PC-3 (cell line): ENCODE results near the gene ANKHD1. TPM values are rescaled to one million over a fixed set of nuclear protein-coding genes. Genes with fewer than 3 reads are reported as not detected.

Experiments
- ATAC-seq: fragments of 200-7000 bp; cut with Tn5 transposase; 2 replicates; pipeline ENCODE4 v1.9.1; 2020; ENCODE audit warnings: mild to moderate bottlenecking, moderate library complexity
- BruUV-seq: library from RNA; stranded (reverse); fragments of 400-500 nt; replicated peaks from 2 replicates; lab custom pipeline; 2021; lab: Mats Ljungman, UMichigan
- CTCF ChIA-PET: fragments of 300-600 bp; sonication (Branson Sonifier 250); formaldehyde crosslinking; loops from one replicate; lab custom pipeline; 2022; ENCODE audit warnings: antibody characterized with exemption; lab: Charles Lee
- POLR2A ChIA-PET: fragments of 300-600 bp; sonication (Branson Sonifier 250); formaldehyde crosslinking; loops from one replicate; lab custom pipeline; 2022; ENCODE audit warnings: antibody characterized with exemption; ENCODE audit not compliant: unreplicated experiment; lab: Charles Lee
- DNase-seq: peaks from one replicate; pipeline ENCODE4 v3.0.0-alpha.2; 2015
- H2AFZ ChIP-seq: fragments of 300-600 bp; sonication (generic); 2 replicates; pipeline ENCODE4 v1.6.0; 2016; ENCODE audit warnings: antibody characterized with exemption, low read length
- H3F3A ChIP-seq: fragments of 300-600 bp; sonication (generic); one replicate; pipeline ENCODE4 v1.6.0; 2017; ENCODE audit warnings: antibody characterized with exemption, low read length, control low read depth, mild to moderate bottlenecking; ENCODE audit not compliant: unreplicated experiment
- H3K27ac ChIP-seq: fragments of 300-600 bp; sonication (generic); 2 replicates; pipeline ENCODE4 v1.5.1; 2016; ENCODE audit warnings: mild to moderate bottlenecking, low read length
- H3K27me3 ChIP-seq: fragments of 300-600 bp; sonication (generic); 2 replicates; pipeline ENCODE4 v1.6.1; 2016; ENCODE audit warnings: low read length, mixed read lengths
- H3K36me3 ChIP-seq: fragments of 300-600 bp; sonication (generic); 2 replicates; pipeline ENCODE4 v1.6.1; 2016; ENCODE audit warnings: low read depth, mixed run types, low read length, mixed read lengths
- H3K4me1 ChIP-seq: fragments of 300-600 bp; sonication (generic); 2 replicates; pipeline ENCODE4 v1.5.1; 2016; ENCODE audit warnings: low read length; ENCODE audit not compliant: insufficient read depth
- H3K4me2 ChIP-seq: fragments of 300-600 bp; sonication (generic); 2 replicates; pipeline ENCODE4 v1.6.0; 2016; ENCODE audit warnings: low read length
- H3K4me3 ChIP-seq: fragments of 300-600 bp; sonication (generic); 2 replicates; pipeline ENCODE4 v1.5.1; 2016; ENCODE audit warnings: mild to moderate bottlenecking, low read length, mixed read lengths
- H3K79me2 ChIP-seq: fragments of 300-600 bp; sonication (generic); 2 replicates; pipeline ENCODE4 v1.6.1; 2017; ENCODE audit warnings: low read length, mixed read lengths
- H3K9ac ChIP-seq: fragments of 300-600 bp; sonication (generic); 2 replicates; pipeline ENCODE4 v1.6.0; 2016; ENCODE audit warnings: mild to moderate bottlenecking, low read length
- H3K9me2 ChIP-seq: fragments of 300-600 bp; sonication (generic); replicated peaks from 2 replicates; pipeline ENCODE4 v1.6.1; 2016; ENCODE audit warnings: mixed run types, low read length, mixed read lengths
- H3K9me3 ChIP-seq: fragments of 300-600 bp; sonication (generic); 2 replicates; pipeline ENCODE4 v1.6.1; 2016; ENCODE audit warnings: low read length, mixed read lengths
- H4K20me1 ChIP-seq: fragments of 300-600 bp; sonication (generic); 2 replicates; pipeline ENCODE4 v1.6.1; 2016; ENCODE audit warnings: low read length, mixed read lengths
- CTCF ChIP-seq: fragments of 300-600 bp; sonication (generic); conservative IDR thresholded peaks from 2 replicates; pipeline ENCODE4 v1.5.1; 2017; ENCODE audit warnings: antibody characterized with exemption, low read depth, mild to moderate bottlenecking, low read length
- EZH2 ChIP-seq: fragments of 300-600 bp; sonication (generic); IDR thresholded peaks from one replicate; pipeline ENCODE4 v1.6.1; 2017; ENCODE audit warnings: antibody characterized with exemption, mild to moderate bottlenecking, low read length; ENCODE audit not compliant: unreplicated experiment
- EZH2phosphoT487 ChIP-seq: fragments of 300-600 bp; sonication (generic); IDR thresholded peaks from 2 replicates; pipeline ENCODE4 v1.6.1; 2018; ENCODE audit warnings: mild to moderate bottlenecking, antibody characterized with exemption, low read length, borderline replicate concordance
- intact Hi-C: fragments of 100-400 bp; cut with micrococcal nuclease; formaldehyde crosslinking; loops from 2 replicates; pipeline ENCODE4 v1.9.0; 2023
- total RNA-seq: library from RNA; depleted of rRNA; stranded (reverse); fragments of >200 nt; gene quantifications from 2 replicates; pipeline ENCODE4 v1.2.3, GENCODE V29; 2014

The ANKHD1 gene
- total RNA-seq, 1 experiment from 2014 or later, result 64.6 TPM

GRCh38 chr5:140555747-140556312, 154.2 kb downstream of the ANKHD1 start:
- no TSS peak for BruUV-seq
- POLR2A ChIA-PET, result no interaction called here
- Histone ChIP-seq H2AFZ (no peak overlapping the region), H3K4me2 (peak overlapping the region; percentile 92), H3K9me2 (no peaks in the 10 kb centered on the region), H3K36me3 (peaks cover 8% of the 10 kb centered on the region; the same call in 1 of the 2 replicates), H3K9ac (peak overlapping the region; percentile 93; the same call in 1 of the 2 replicates), H3K79me2 (peaks cover 45% of the 10 kb centered on the region), H3K4me1 (peaks cover 31% of the 10 kb centered on the region), H3K27ac (no peak overlapping the region), H3K9me3 (no peaks in the 10 kb centered on the region), H4K20me1 (no peaks in the 10 kb centered on the region), H3K27me3 (no peaks in the 10 kb centered on the region), H3K4me3 (peak overlapping the region; percentile 90), H3F3A (no peaks in the 10 kb centered on the region)
- ATAC-seq (no peak), DNase-seq (no peak)
- intact Hi-C loops, result no loop called here
- CTCF ChIA-PET, result no interaction called here
- no peak for TF ChIP-seq EZH2
- TF ChIP-seq EZH2phosphoT487, result no peak
- no peak for TF ChIP-seq CTCF

- intact Hi-C loops, result no loop called here
- Histone ChIP-seq H3K9me2 (no peaks in the 10 kb centered on the region), H2AFZ (peak overlapping the region; percentile 76; the same call in 1 of the 2 replicates), H3K4me2 (peak overlapping the region; percentile 92), H3K9me3 (no peaks in the 10 kb centered on the region), H3F3A (no peaks in the 10 kb centered on the region), H3K9ac (peak overlapping the region; percentile 93), H3K79me2 (peaks cover 45% of the 10 kb centered on the region), H3K27ac (no peak overlapping the region), H3K4me1 (peaks cover 31% of the 10 kb centered on the region), H3K27me3 (no peaks in the 10 kb centered on the region), H3K36me3 (peaks cover 3% of the 10 kb centered on the region; the same call in 1 of the 2 replicates), H3K4me3 (peak overlapping the region; percentile 90), H4K20me1 (no peaks in the 10 kb centered on the region)
- CTCF ChIA-PET, result no interaction called here
- TSS peak; percentile 58 for BruUV-seq
- POLR2A ChIA-PET, result no interaction called here
- TF ChIP-seq CTCF (no peak), EZH2 (no peak), EZH2phosphoT487 (no peak)
- ATAC-seq (0 out of 2 replicates have a peak, but pooled peaks have one; percentile 3), DNase-seq (no peak)
Measured at GRCh38 chr5:140556438-140556837, 154.8 kb downstream of the ANKHD1 start.

GRCh38 chr5:140557136-140557805, 155.6 kb downstream of the ANKHD1 start, which contains the start of gene SRA1:
TSS of gene SRA1 (minus strand) at chr5:140557473. CDS start at chr5:140557452, 21 bp downstream.
- Histone ChIP-seq H3K27ac (peak within 1 kb of the TSS; percentile 20), H2AFZ (peak within 1 kb of the TSS; percentile 76), H3K9ac (peak within 1 kb of the TSS; percentile 93), H3F3A (no peaks in the 10 kb centered on the region), H3K36me3 (no peaks in the 10 kb centered on the region), H3K4me1 (peaks cover 31% of the 10 kb centered on the region), H3K4me3 (peak within 1 kb of the TSS; percentile 90), H3K4me2 (peak within 1 kb of the TSS; percentile 92), H3K79me2 (peaks cover 45% of the 10 kb centered on the region), H3K9me2 (no peaks in the 10 kb centered on the region), H3K9me3 (no peaks in the 10 kb centered on the region), H4K20me1 (no peaks in the 10 kb centered on the region), H3K27me3 (no peaks in the 10 kb centered on the region)
- TF ChIP-seq CTCF (no peak), EZH2 (no peak), EZH2phosphoT487 (no peak)
- ATAC-seq, result peak; percentile 95
- DNase-seq, result peak; percentile 90
- ChIA-PET POLR2A (interaction anchor here (0.6 to 0.7 kb wide), 3 partner anchors 17 to 246 kb away, joined by 4 to 5 read pairs (median 4); no protein-coding TSS in a partner anchor), CTCF (no interaction called here)
- no TSS peak for BruUV-seq
- intact Hi-C loops, result no loop called here
